ENCODE data around the gene NLRP1.

Gene NLRP1

GRCh38 chr17:5584383-5585286, at the start of gene NLRP1:
NLRP1 (minus strand) TSS chr17:5584509; CDS start chr17:5583957, 552 bp downstream.
- peak; percentile 96 for DNase-seq (ENCODE audit: low spot score)

DNA sequence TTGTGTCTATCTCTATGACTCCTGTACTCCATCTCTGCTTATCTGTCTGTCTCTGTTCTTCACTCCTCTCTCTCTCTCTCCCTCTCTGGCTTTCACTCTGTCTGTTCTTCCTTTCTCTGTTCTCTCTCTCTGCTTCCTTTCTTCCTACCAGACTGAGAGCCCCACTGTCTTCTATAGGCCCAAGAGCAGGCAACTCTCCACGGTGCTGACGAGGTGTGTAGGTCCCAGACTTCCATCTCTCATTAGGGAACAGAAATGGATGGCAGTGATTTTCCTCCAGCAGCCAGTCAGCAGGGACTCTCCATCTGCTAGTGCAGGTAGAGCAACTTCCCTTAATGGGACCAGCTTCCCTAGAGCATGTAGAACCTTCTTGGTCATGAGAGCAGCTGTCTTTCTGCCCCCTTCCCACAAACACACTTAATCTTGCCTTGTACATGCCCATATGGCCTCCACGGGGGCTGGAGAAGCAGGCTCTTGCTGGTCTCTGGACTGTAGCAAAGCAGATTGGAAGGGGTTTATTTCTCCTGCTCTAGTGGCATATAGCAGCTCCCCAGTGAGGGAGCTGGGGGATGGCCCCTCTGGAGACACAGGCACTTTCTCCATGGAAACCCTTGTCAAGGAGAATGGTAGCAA, 47.8 kb upstream of the NLRP1 start:
- no peak for DNase-seq (ENCODE audit: low spot score)

DNA sequence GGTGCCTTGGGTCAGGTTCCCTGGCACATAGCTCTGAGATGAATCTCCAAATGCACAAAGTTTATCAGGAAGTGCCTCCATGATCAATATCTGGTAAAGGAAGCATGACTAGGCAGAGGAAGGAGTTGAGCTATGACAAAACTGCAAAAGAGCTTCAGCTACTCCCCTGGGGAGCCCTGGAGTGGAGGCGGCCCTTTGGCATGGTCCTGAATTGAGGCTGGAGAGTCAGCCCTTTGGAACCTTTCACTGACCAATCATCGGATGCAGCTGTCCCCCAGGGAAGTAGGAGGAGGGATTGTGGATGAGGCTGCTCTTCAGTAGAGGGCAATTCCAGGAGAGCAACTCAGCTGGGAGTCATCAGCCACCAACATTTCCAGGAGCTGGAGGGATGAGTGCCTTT, 46.1 kb upstream of the NLRP1 start:
- no peak for DNase-seq (ENCODE audit: low spot score)

- no peak for DNase-seq (ENCODE audit: low spot score)
Observed at GRCh38 chr17:5629128-5629527, 44.8 kb upstream of the NLRP1 start.

- DNase-seq (ENCODE audit: low spot score) = no peak
Observed at GRCh38 chr17:5628262-5628661, 44.0 kb upstream of the NLRP1 start.

GRCh38 chr17:5624211-5624610, 39.9 kb upstream of the NLRP1 start:
- no peak for DNase-seq (ENCODE audit: low spot score)

GRCh38 chr17:5621729-5622128, 37.4 kb upstream of the NLRP1 start:
- no peak for DNase-seq (ENCODE audit: low spot score)

GRCh38 chr17:5621026-5621425, 36.7 kb upstream of the NLRP1 start:
- DNase-seq (ENCODE audit: low spot score) = no peak

GRCh38 chr17:5619088-5619740, 34.9 kb upstream of the NLRP1 start:
- DNase-seq (ENCODE audit: low spot score) = no peak

- DNase-seq (ENCODE audit: low spot score) = no peak
Observed at GRCh38 chr17:5618476-5618875, 34.2 kb upstream of the NLRP1 start.

DNA sequence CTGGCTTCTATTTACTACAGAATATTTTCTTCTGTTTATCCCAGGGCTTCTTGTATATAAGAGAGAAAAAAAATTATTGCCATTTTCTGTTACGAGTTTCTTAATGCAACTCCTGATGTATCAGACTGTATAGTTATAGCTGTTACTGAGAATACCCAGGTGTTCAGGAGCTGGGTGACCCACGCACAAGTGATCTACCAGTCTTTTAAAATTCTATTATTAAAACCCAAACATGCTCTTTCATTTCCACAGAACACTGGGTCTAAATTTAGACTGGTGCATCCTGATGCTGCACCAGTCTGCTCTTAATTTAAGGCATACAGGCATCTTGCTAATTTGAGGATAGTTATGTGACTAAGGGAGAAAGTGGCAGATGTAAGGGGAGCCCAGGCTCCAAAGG, 31.2 kb upstream of the NLRP1 start:
- no peak for DNase-seq (ENCODE audit: low spot score)

DNA sequence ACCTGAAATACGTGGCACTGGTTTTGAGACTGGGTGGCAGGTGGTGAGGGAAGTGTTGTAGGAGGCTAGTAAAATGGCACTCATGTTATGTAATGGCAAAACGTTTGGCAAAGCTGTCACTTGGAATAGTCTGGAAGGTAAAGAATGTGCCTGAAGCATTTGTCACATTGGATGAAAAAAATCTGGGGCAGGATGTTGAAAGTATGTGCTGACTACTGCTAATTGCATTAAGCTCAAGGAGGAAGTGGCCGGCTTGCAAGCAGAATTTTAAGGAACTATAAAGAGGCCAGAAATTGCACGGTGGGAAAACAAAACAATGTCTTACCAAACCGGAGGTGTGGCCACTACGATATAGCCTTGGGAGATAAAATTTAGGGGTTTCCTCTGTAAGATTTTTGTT, 26.6 kb upstream of the NLRP1 start:
- no peak for DNase-seq (ENCODE audit: low spot score)

- no peak for DNase-seq (ENCODE audit: low spot score)
Observed at GRCh38 chr17:5608399-5609112, 24.2 kb upstream of the NLRP1 start.

DNA sequence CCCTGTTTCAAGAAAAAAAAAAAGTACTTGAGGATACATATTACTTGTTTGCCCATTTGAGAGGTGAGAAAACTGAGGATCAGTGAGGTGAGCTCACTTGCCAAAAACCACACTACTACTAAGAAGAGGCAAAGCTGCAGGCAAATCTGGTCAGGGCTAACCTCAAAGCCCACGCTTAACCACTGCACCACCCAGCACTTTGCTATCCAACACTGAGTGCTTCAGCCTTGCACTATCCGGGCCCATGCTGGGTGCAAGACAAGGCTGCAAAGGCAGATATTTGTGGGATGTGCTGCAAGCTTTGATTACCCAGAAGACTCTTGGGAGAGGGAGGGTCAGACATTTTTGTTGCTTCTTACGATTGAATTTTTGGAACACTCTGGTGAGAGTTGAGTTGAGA, 23.6 kb upstream of the NLRP1 start:
- no peak for DNase-seq (ENCODE audit: low spot score)

GRCh38 chr17:5605452-5605851, 21.1 kb upstream of the NLRP1 start:
- DNase-seq (ENCODE audit: low spot score) = no peak

DNA sequence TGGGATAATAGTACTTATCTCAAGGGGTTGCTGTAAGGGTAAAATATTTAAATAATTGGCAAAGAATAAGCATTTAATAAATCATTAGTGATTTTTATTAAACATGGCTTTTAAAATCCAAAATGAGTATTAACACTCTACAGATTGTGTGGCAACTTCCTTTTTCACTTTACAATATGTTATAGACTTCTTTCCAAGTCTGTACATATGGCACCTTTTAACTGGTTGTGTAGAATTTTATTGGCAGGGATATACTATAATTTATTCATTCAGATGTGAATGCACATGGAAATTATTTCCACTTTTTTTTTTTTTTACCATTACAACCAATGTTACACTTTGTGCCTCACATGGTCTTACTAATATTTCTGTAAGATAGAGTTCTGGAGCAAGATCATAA, 15.7 kb upstream of the NLRP1 start:
- DNase-seq (ENCODE audit: low spot score) = no peak

GRCh38 chr17:5598457-5598856, 14.1 kb upstream of the NLRP1 start:
- DNase-seq (ENCODE audit: low spot score) = no peak

DNA sequence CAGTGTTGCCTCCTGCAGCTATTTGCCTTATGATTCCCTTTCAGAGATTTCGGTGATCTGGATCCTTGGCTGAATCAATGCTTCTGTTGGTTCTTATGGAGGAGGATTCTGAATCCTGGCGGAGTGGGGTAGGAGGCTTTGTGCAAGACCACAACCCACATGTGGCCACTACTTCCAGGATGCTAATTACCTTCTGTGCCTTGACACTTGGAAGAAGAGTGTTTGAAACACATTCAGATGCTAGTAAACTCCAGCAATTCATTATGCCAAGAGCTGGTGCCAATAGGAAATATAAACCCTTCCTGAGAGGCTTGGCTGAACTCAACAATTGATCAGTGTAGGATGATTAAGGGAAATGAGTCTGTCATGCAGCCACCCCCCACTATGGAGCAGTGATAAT, 12.1 kb upstream of the NLRP1 start:
- no peak for DNase-seq (ENCODE audit: low spot score)

GRCh38 chr17:5595831-5596230, 11.5 kb upstream of the NLRP1 start:
- DNase-seq (ENCODE audit: low spot score) = no peak

- peak; percentile 58 for DNase-seq (ENCODE audit: low spot score)
Observed at GRCh38 chr17:5592382-5592781, 8.1 kb upstream of the NLRP1 start.

GRCh38 chr17:5591966-5592365, 7.7 kb upstream of the NLRP1 start:
- DNase-seq (ENCODE audit: low spot score) = no peak

GRCh38 chr17:5588584-5588983, 4.3 kb upstream of the NLRP1 start:
- DNase-seq (ENCODE audit: low spot score) = no peak

All from activated CD4-positive, alpha-beta T cell treated with anti-CD3 and anti-CD28 coated beads, Interleukin-2, Interleukin-4, amounts not matched to agents 100 ng/mL and 50 ng/mL, durations not matched to agents 16 hours and 8 hours (primary cell).